ENCODE results near the gene HDC.

HDC gene, protein sequence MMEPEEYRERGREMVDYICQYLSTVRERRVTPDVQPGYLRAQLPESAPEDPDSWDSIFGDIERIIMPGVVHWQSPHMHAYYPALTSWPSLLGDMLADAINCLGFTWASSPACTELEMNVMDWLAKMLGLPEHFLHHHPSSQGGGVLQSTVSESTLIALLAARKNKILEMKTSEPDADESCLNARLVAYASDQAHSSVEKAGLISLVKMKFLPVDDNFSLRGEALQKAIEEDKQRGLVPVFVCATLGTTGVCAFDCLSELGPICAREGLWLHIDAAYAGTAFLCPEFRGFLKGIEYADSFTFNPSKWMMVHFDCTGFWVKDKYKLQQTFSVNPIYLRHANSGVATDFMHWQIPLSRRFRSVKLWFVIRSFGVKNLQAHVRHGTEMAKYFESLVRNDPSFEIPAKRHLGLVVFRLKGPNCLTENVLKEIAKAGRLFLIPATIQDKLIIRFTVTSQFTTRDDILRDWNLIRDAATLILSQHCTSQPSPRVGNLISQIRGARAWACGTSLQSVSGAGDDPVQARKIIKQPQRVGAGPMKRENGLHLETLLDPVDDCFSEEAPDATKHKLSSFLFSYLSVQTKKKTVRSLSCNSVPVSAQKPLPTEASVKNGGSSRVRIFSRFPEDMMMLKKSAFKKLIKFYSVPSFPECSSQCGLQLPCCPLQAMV

DNA sequence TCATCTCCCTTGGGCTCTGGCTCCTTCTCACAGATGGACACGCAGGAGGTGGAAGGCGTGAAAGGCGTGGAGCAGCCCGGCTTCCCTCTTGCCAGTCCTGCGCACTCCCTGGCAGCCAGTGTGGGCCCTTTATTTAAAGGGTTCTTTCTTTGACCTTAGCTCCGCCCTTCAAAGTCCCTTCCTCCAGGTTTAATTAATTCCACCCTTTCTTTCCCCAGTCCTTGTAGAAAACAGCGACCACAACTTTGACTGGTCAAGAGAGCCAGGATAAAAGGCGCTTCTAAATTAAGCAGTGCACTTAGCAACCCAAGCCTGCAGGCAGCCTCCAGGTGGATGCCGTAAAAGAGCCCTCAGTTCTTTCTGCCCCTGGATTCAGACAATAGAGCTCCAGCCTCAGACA lies at the start of gene HDC:
HDC (minus strand) TSS at position 107 of the 400 bp plus-strand sequence; CDS start at position 4, 103 bp downstream.
- no peak for DNase-seq (ENCODE audit: low spot score in 2 of 2)
- Mint-ChIP-seq H3K27me3 (peaks cover 5% of the 10 kb centered on the region), H3K9me3 (peaks cover 4% of the 10 kb centered on the region), H3K4me3 (no peak within 1 kb of the TSS), H3K27ac (no peak within 1 kb of the TSS), H3K4me1 (peaks cover 5% of the 10 kb centered on the region), H3K36me3 (peaks cover 4% of the 10 kb centered on the region)
- ATAC-seq (ENCODE audit: low read depth), result no peak

DNA sequence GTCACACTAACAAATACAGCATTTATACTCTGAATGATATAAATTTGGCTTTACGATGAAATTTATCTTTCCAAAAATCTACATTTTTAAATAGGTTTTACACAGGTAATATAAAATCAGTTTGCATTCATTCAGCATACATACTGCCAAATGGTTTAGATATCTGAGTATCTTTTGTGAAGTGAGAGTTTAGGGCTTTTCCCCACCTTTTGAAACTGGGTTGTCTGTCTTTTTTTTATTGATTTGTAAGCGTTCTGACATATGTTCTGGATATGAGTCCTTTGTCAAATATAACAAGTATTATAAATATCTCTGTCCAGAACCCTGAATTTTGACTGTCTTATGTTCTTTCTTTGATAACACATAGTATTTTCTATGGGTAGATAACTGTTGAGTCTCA lies 47.1 kb upstream of the HDC start:
- Mint-ChIP-seq H3K4me3 (no peak overlapping the region), H3K4me1 (peaks cover 5% of the 10 kb centered on the region), H3K9me3 (peaks cover 7% of the 10 kb centered on the region), H3K36me3 (peaks cover 15% of the 10 kb centered on the region), H3K27ac (no peak overlapping the region), H3K27me3 (no peaks in the 10 kb centered on the region)
- ATAC-seq (ENCODE audit: low read depth) (no peak), DNase-seq (ENCODE audit: low spot score in 2 of 2) (no peak)

DNA sequence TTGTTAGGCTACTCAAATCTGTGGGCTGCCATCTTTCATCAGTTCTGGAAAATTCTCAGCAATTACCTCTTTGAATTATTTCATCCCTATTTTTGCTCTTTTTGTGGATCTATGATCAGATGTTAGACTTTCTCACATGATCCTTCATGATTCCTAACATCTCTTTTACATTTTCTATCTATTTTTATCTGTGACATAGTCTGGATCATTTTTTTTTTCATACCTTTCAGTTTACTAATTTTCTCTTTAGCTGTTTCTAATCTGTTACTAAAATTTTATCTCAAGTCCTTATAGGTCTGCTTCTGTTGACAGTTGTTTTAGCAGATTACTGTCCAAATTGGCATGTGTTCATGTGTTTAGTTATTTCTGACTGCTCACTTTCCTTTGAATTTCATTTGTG lies 42.3 kb upstream of the HDC start:
- no peak overlapping the region for H3K27ac Mint-ChIP-seq
- no peaks in the 10 kb centered on the region for H3K27me3 Mint-ChIP-seq
- peaks cover 2% of the 10 kb centered on the region for H3K4me1 Mint-ChIP-seq
- H3K4me3 Mint-ChIP-seq, result no peak overlapping the region
- H3K36me3 Mint-ChIP-seq, result peaks cover 27% of the 10 kb centered on the region
- ATAC-seq (ENCODE audit: low read depth) (no peak), DNase-seq (ENCODE audit: low spot score in 2 of 2) (no peak)
- peaks cover 12% of the 10 kb centered on the region for H3K9me3 Mint-ChIP-seq

DNA sequence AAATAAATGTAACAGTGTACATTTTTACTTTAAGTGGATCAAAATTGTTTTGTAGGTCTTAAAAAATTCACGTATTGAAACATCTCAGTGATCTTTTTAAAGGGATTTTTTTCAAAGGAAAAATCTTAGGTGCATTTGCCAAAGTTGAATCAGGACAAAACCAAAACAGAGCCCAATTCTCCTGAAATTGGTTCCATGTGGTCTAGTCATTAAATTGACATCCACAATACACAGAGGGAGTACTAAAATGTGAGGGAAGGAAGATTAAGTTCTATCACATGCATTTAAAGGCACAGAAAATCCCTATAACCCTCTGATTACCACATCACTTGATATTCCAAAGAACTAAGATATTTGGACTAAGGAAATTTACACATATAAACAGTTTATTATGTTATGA lies 39.3 kb upstream of the HDC start:
- no peaks in the 10 kb centered on the region for H3K27me3 Mint-ChIP-seq
- H3K36me3 Mint-ChIP-seq, result peaks cover 29% of the 10 kb centered on the region
- H3K9me3 Mint-ChIP-seq, result peaks cover 12% of the 10 kb centered on the region
- H3K4me3 Mint-ChIP-seq, result no peak overlapping the region
- no peaks in the 10 kb centered on the region for H3K4me1 Mint-ChIP-seq
- ATAC-seq (ENCODE audit: low read depth) (no peak), DNase-seq (ENCODE audit: low spot score in 2 of 2) (no peak)
- no peak overlapping the region for H3K27ac Mint-ChIP-seq

DNA sequence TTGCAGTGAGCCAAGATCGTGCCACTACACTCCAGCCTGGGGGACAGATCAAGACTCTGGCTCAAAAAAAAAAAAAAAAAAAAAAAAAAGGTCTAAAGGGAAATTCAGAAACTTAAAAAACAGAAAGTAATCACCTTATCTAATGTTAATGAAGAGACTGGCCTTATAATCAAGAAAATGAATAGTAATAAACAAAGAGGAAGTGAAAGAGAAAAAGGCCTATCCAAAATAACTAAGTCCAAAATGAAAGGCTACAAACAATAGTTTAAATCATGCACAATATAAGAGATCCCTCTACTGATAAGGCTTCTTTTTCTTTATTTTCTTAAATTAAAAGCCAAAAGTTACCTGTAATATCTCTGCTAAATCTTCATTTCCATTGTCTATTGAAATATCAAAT lies 37.1 kb upstream of the HDC start:
- Mint-ChIP-seq H3K27ac (no peak overlapping the region), H3K4me3 (no peak overlapping the region), H3K4me1 (no peaks in the 10 kb centered on the region), H3K9me3 (peaks cover 4% of the 10 kb centered on the region), H3K27me3 (no peaks in the 10 kb centered on the region), H3K36me3 (peaks cover 20% of the 10 kb centered on the region)
- no peak for DNase-seq (ENCODE audit: low spot score in 2 of 2)
- peak; percentile 72 for ATAC-seq (ENCODE audit: low read depth)

DNA sequence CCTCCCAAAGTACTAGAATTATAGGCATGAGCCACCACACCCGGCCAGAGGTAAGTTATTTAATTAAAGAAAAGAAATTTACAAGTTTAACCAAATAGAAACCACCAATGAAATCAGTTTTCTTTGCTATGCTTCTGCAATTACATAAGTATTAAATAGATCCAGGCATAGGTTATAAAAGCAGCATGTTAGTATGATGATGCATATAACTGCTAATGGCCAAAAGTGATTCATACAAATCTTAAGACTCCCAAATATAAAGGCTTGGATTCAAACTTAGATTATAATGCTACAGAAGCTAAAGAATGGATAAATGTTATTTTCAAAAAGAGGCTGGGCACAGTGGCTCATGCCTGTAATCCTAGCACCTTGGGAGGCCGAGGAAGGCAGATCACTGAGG lies 32.8 kb upstream of the HDC start:
- no peaks in the 10 kb centered on the region for H3K4me1 Mint-ChIP-seq
- H3K4me3 Mint-ChIP-seq, result no peak overlapping the region
- DNase-seq (ENCODE audit: low spot score in 2 of 2) (no peak), ATAC-seq (ENCODE audit: low read depth) (no peak)
- H3K27ac Mint-ChIP-seq, result no peak overlapping the region
- H3K9me3 Mint-ChIP-seq, result no peaks in the 10 kb centered on the region
- peaks cover 15% of the 10 kb centered on the region for H3K36me3 Mint-ChIP-seq
- H3K27me3 Mint-ChIP-seq, result no peaks in the 10 kb centered on the region

DNA sequence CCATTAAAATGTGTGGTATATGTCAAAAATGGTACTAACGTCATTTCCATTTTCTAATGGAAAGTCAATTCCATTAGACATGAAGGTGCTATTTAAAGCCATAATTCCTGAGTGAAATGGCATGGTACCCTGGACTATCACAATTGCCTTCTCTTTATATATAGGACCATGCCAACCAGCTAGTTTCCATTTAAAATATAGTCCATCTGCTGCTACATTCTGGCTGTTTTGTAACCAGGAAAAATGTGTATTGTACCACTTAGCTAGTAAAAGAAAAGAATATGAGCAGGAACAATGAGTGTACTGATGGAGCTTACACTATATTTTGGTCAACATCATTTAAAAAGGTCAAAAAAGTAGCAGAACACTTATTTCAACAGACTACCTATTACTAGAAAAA lies 30.4 kb upstream of the HDC start:
- ATAC-seq (ENCODE audit: low read depth) (no peak), DNase-seq (ENCODE audit: low spot score in 2 of 2) (no peak)
- Mint-ChIP-seq H3K4me3 (no peak overlapping the region), H3K4me1 (no peaks in the 10 kb centered on the region), H3K36me3 (peaks cover 15% of the 10 kb centered on the region), H3K9me3 (no peaks in the 10 kb centered on the region), H3K27ac (no peak overlapping the region), H3K27me3 (no peaks in the 10 kb centered on the region)

DNA sequence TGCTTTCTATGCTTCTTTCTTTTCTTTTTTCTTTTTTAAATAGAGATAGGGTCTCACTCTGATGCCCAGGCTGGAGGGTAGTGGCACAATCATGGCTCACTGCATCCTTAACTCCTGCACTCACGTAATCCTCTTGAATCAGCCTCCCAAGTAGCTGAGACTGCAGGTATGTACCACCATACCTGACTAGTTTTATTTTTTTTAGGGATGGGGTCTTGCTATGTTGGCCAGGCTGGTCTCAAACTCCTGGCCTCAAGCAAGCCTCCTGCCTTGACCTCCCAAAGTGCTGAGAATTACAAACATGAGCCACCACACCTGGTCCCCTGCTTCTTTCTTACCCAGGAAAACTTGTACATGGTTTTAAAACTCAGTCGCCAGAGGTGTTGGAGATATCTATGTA lies 24.2 kb upstream of the HDC start:
- no peaks in the 10 kb centered on the region for H3K4me1 Mint-ChIP-seq
- no peak for ATAC-seq (ENCODE audit: low read depth)
- no peak overlapping the region for H3K27ac Mint-ChIP-seq
- no peaks in the 10 kb centered on the region for H3K9me3 Mint-ChIP-seq
- no peak for DNase-seq (ENCODE audit: low spot score in 2 of 2)
- H3K27me3 Mint-ChIP-seq, result no peaks in the 10 kb centered on the region
- peaks cover 23% of the 10 kb centered on the region for H3K36me3 Mint-ChIP-seq
- no peak overlapping the region for H3K4me3 Mint-ChIP-seq

DNA sequence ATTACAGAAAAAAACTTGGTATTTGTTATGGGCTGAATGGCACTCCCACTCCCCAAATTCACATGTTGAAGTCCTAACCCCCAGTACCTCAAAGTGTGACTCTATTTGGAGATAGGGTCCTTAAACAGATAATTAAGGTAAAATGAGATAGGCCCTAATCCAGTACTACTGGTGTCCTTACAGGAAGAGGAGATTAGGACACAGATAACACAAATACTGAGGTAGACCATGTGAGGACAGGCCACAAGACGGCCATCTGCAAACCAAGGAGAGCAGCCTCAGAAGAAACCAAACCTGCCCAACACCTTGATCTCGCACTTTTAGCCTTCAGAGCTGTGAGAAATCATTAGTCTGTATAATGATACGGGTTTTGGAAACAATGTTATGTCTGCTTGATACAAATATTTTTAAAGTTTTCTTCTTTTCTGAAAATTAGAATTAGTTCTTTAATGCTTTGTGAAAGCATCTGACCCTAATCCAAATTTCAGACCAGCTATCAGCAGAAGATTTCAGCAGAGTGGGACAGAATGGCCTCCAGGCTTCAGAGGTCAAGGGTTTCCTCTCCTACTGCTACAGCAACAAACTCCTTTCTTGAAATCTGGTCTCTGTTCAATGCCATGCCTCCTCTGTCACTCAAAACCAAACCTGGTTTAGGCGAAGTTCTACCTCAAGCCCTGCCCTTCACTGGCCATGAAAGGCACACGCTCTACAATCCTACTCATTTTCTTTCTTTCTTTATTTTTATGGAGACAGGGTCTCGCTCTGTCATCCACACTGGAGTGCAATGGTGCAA lies 22.0 kb upstream of the HDC start:
- Mint-ChIP-seq H3K27me3 (no peaks in the 10 kb centered on the region), H3K4me1 (no peaks in the 10 kb centered on the region), H3K36me3 (peaks cover 26% of the 10 kb centered on the region), H3K9me3 (no peaks in the 10 kb centered on the region), H3K27ac (peak overlapping the region; percentile 21), H3K4me3 (no peak overlapping the region)
- ATAC-seq (ENCODE audit: low read depth) (no peak), DNase-seq (ENCODE audit: low spot score in 2 of 2) (no peak)

DNA sequence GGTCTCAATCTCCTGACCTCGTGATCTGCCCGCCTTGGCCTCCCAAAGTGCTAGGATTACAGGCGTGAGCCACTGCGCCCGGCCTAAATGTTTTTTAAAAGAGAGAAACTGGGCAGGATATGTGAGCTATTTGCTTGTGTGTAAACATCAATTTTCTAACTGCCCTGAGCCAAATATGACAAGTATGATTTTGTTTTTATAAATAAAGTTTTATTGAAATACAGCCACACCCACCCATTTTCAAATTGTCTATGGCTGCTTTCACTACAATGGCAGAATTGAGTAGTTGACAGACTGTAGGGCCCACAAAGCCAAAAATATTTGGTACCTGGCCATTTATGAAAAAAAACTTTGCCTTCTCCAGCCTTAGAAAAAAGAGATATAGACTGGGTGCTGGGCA lies 15.9 kb upstream of the HDC start:
- DNase-seq (ENCODE audit: low spot score in 2 of 2) (no peak), ATAC-seq (ENCODE audit: low read depth) (no peak)
- Mint-ChIP-seq H3K4me3 (no peak overlapping the region), H3K27ac (no peak overlapping the region), H3K36me3 (peaks cover 14% of the 10 kb centered on the region), H3K27me3 (no peaks in the 10 kb centered on the region), H3K9me3 (no peaks in the 10 kb centered on the region), H3K4me1 (no peaks in the 10 kb centered on the region)

DNA sequence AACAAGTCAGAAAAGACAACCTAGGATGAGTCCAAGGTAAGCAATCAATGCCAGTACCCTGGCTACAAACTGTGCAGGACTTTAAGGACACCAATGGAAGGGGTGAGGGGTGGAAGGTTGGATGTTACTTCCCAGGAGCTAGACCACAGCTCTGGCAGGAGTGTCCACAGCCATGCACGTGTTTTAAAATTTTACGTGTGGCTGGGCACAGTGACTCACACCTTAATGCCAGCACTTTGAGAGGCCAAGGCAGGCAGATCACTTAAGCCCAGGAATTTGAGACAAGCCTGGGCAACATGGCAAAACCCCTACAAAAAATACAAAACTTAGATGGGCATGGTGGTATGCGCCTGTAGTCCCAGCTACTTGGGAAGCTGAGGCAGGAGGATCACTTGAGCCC lies 14.7 kb upstream of the HDC start:
- H3K27ac Mint-ChIP-seq, result no peak overlapping the region
- H3K9me3 Mint-ChIP-seq, result no peaks in the 10 kb centered on the region
- no peaks in the 10 kb centered on the region for H3K27me3 Mint-ChIP-seq
- H3K4me1 Mint-ChIP-seq, result no peaks in the 10 kb centered on the region
- H3K36me3 Mint-ChIP-seq, result peaks cover 10% of the 10 kb centered on the region
- DNase-seq (ENCODE audit: low spot score in 2 of 2) (no peak), ATAC-seq (ENCODE audit: low read depth) (no peak)
- no peak overlapping the region for H3K4me3 Mint-ChIP-seq

DNA sequence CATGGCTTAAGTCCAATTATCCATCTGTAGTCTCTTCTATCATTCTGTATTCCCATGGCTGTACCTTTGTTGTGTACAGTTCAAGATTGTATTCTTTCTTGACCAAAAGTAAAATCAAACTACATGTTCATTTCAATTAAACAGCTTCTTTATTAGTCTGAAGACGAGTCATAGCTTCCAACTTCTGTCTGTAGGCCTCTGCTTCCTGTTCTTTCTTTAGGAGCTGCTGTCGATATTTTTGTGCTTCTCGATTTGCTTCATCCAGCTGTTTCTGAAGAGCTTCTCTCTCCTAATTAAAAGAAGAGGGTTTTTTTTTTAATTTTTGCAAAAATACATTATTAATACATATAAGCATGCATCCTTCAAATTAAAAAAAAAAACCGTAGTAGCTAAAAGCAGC lies 13.0 kb upstream of the HDC start:
- Mint-ChIP-seq H3K27ac (no peak overlapping the region), H3K4me1 (no peaks in the 10 kb centered on the region)

DNA sequence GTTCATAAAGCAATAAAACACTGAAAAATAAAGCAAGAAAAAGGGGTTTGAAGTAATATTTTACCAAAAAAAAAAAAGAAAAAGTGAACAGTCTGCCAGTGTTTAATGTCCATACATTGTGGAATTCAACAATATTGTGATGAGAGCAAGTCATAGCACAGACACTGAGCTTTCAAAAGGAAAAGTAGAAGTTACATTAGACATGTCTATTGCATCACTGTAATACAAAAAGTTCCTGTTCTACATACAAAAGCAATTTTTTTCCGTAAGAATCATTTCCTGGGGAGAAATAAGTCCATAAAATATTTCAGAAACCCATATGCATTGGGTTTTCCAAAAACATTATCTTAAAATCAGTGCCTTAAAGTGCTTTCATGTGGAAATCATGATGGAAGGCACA lies 11.8 kb upstream of the HDC start:
- Mint-ChIP-seq H3K27me3 (no peaks in the 10 kb centered on the region), H3K4me1 (no peaks in the 10 kb centered on the region), H3K27ac (peak overlapping the region; percentile 31), H3K36me3 (peaks cover 5% of the 10 kb centered on the region), H3K4me3 (no peak overlapping the region), H3K9me3 (no peaks in the 10 kb centered on the region)
- DNase-seq (ENCODE audit: low spot score in 2 of 2), result no peak
- no peak for ATAC-seq (ENCODE audit: low read depth)

More for the DNA sequence above, 13.0 kb upstream of the HDC start:
- Mint-ChIP-seq H3K27me3 (no peaks in the 10 kb centered on the region), H3K9me3 (no peaks in the 10 kb centered on the region), H3K4me3 (no peak overlapping the region), H3K36me3 (peaks cover 5% of the 10 kb centered on the region)
- ATAC-seq (ENCODE audit: low read depth), result no peak
- DNase-seq (ENCODE audit: low spot score in 2 of 2), result no peak

DNA sequence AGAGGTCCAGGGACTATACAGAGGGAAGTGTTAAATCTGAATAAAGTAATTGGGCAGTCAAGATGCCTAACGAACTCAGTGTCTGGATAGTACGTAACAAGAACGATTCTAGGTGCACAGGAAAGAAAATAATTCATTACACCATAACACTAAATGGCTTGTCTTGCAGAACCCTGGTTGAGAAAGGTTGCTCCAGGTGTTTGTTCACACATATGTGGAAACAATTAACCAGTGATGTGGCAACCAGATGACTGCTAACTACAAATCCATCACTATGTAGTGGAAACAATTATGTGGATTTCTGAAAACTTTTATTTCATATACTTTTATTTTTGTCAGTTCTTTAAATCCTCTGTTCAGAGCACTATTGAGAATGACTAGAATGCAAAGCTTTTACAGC lies 10.4 kb upstream of the HDC start:
- DNase-seq (ENCODE audit: low spot score in 2 of 2), result no peak
- ATAC-seq (ENCODE audit: low read depth), result no peak
- Mint-ChIP-seq H3K4me3 (no peak overlapping the region), H3K9me3 (no peaks in the 10 kb centered on the region), H3K27me3 (no peaks in the 10 kb centered on the region), H3K36me3 (peaks cover 5% of the 10 kb centered on the region), H3K4me1 (no peaks in the 10 kb centered on the region), H3K27ac (no peak overlapping the region)
